Ishikawa (cell line): ENCODE measurements around the gene GPR101.

Experiments used
- CREB1 ChIP-seq: IDR thresholded peaks from 2 replicates; pipeline ENCODE4 v1.6.1; 2012; ENCODE audit warnings: low read depth
- FOXM1 ChIP-seq: IDR thresholded peaks from 2 replicates; pipeline ENCODE4 v1.6.1; 2012; ENCODE audit warnings: low read depth, borderline replicate concordance
- TAF1 ChIP-seq: IDR thresholded peaks from 2 replicates; pipeline ENCODE4 v1.6.1; 2012; ENCODE audit warnings: low read depth, mild to moderate bottlenecking
- TCF12 ChIP-seq: IDR thresholded peaks from 2 replicates; pipeline ENCODE4 v1.6.1; 2012; ENCODE audit warnings: low read depth
- TEAD4 ChIP-seq: IDR thresholded peaks from 2 replicates; pipeline ENCODE4 v1.6.1; 2012
- TF ChIP-seq, protein P1 (sequence below): IDR thresholded peaks from 2 replicates; pipeline ENCODE4 v1.6.1; 2012
- TF ChIP-seq, protein P2 (sequence below): IDR thresholded peaks from 2 replicates; pipeline ENCODE4 v1.6.1; 2012; ENCODE audit warnings: low read depth, mild to moderate bottlenecking

DNA sequence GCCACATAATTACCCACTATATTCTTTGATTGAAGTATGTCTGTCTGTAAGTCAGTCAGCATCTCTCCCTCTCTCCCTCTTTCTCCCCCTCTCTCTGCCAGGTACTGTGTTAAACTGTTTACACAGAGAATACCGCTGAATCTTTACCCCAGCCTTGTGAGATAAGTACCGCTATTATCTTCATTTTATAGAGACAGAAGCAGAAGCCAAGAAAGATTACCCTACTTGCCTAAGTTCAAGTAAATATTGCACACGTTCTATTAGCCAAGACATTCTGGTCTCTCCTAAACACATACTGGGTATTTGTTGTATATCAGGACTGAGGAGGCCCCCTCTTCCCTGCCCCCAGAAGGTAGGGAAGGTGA, 695 bp upstream of the GPR101 start:
- TF ChIP-seq, protein P1, sequence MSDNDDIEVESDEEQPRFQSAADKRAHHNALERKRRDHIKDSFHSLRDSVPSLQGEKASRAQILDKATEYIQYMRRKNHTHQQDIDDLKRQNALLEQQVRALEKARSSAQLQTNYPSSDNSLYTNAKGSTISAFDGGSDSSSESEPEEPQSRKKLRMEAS = no peak
- TF ChIP-seq, protein P2, sequence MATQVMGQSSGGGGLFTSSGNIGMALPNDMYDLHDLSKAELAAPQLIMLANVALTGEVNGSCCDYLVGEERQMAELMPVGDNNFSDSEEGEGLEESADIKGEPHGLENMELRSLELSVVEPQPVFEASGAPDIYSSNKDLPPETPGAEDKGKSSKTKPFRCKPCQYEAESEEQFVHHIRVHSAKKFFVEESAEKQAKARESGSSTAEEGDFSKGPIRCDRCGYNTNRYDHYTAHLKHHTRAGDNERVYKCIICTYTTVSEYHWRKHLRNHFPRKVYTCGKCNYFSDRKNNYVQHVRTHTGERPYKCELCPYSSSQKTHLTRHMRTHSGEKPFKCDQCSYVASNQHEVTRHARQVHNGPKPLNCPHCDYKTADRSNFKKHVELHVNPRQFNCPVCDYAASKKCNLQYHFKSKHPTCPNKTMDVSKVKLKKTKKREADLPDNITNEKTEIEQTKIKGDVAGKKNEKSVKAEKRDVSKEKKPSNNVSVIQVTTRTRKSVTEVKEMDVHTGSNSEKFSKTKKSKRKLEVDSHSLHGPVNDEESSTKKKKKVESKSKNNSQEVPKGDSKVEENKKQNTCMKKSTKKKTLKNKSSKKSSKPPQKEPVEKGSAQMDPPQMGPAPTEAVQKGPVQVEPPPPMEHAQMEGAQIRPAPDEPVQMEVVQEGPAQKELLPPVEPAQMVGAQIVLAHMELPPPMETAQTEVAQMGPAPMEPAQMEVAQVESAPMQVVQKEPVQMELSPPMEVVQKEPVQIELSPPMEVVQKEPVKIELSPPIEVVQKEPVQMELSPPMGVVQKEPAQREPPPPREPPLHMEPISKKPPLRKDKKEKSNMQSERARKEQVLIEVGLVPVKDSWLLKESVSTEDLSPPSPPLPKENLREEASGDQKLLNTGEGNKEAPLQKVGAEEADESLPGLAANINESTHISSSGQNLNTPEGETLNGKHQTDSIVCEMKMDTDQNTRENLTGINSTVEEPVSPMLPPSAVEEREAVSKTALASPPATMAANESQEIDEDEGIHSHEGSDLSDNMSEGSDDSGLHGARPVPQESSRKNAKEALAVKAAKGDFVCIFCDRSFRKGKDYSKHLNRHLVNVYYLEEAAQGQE = no peak
- TF ChIP-seq FOXM1 = no peak
- TF ChIP-seq TCF12 = no peak
- no peak for TF ChIP-seq TEAD4
- no peak for TF ChIP-seq CREB1
- TF ChIP-seq TAF1 = no peak
